HepG2 (cell line): ENCODE results near the gene MIDN. TPM values are rescaled to one million over a fixed set of nuclear protein-coding genes. Genes with fewer than 3 reads are reported as not detected.
A peak's percentile ranks its signal among the peaks of the same experiment; 100 is the strongest.

Experiments
- DMAP1 ChIP-seq: IDR thresholded peaks from 2 replicates; pipeline ENCODE4 v1.6.1; 2016
- GATAD2A ChIP-seq: IDR thresholded peaks from 2 replicates; pipeline ENCODE4 v1.6.1; 2016
- KAT8 ChIP-seq: IDR thresholded peaks from 2 replicates; pipeline ENCODE4 v1.6.1; 2016; ENCODE audit warnings: missing genetic modification reagents, missing compliant biosample characterization
- MED1 ChIP-seq: sonication (generic); formaldehyde crosslinking; IDR thresholded peaks from 2 replicates; pipeline ENCODE4 v1.4.0; 2020; ENCODE audit warnings: missing genetic modification reagents
- NCOA5 ChIP-seq: sonication (generic); formaldehyde crosslinking; IDR thresholded peaks from 2 replicates; pipeline ENCODE4 v1.4.0; 2020; ENCODE audit warnings: missing genetic modification reagents
- PAXIP1 ChIP-seq: sonication (generic); formaldehyde crosslinking; conservative IDR thresholded peaks from 2 replicates; pipeline ENCODE4 v1.4.0; 2020; ENCODE audit warnings: mild to moderate bottlenecking, missing genetic modification reagents, moderate library complexity
- POGZ ChIP-seq: sonication (generic); formaldehyde crosslinking; IDR thresholded peaks from 2 replicates; pipeline ENCODE4 v1.4.0; 2020; ENCODE audit warnings: mild to moderate bottlenecking, missing genetic modification reagents
- RBAK ChIP-seq: sonication (generic); formaldehyde crosslinking; IDR thresholded peaks from 2 replicates; pipeline ENCODE4 v1.5.1; 2020; ENCODE audit warnings: mild to moderate bottlenecking, missing genetic modification reagents
- SAFB2 ChIP-seq: sonication (generic); formaldehyde crosslinking; IDR thresholded peaks from 2 replicates; pipeline ENCODE4 v1.5.1; 2020; ENCODE audit warnings: missing genetic modification reagents, low read depth, mild to moderate bottlenecking, borderline replicate concordance
- SP2 ChIP-seq: sonication (generic); formaldehyde crosslinking; IDR thresholded peaks from 2 replicates; pipeline ENCODE4 v1.5.1; 2020; ENCODE audit warnings: mild to moderate bottlenecking, missing genetic modification reagents
- TFAP4 ChIP-seq: sonication (generic); IDR thresholded peaks from 2 replicates; pipeline ENCODE4 v1.6.1; 2016; ENCODE audit warnings: low read depth, borderline replicate concordance
- ZKSCAN1 ChIP-seq: fragments of 150-350 bp; IDR thresholded peaks from 2 replicates; pipeline ENCODE4 v1.6.1; 2014; ENCODE audit warnings: low read length
- ZNF710 ChIP-seq: sonication (generic); formaldehyde crosslinking; IDR thresholded peaks from 2 replicates; pipeline ENCODE4 v1.5.0; 2020; ENCODE audit warnings: mild to moderate bottlenecking, missing genetic modification reagents, borderline replicate concordance
- polyA plus RNA-seq, 8 experiments: library from polyadenylated mRNA; depleted of rRNA in 3 of 8; stranded (reverse) in 7 of 8; unstranded in 1 of 8; fragments of >200 nt; fragmentation: Illumina TruSeq in 4 of 8; extraction: Trizol in 4 of 8; gene quantifications; 2 replicates each; pipeline versions ENCODE4 v1.2.1 to v1.2.3, GENCODE V29; 2011 to 2016; ENCODE audit warnings: low read depth in 4 of 8, missing spikeins in 1 of 8, mixed read lengths in 1 of 8; ENCODE audit not compliant: insufficient read depth in 1 of 8
- total RNA-seq, 5 experiments: library from RNA; depleted of rRNA; stranded (reverse); fragments of >200 nt; fragmentation: Illumina TruSeq; extraction: Trizol; gene quantifications; 2 replicates each; pipeline ENCODE4 v1.2.3, GENCODE V29; 2016; ENCODE audit warnings: low read depth in 1 of 5
- TF ChIP-seq, protein P1 (sequence below): sonication (generic); formaldehyde crosslinking; IDR thresholded peaks from 2 replicates; pipeline ENCODE4 v1.4.0; 2020; ENCODE audit warnings: mild to moderate bottlenecking, missing genetic modification reagents
- TF ChIP-seq, protein P2 (sequence below): IDR thresholded peaks from 2 replicates; pipeline ENCODE4 v1.6.1; 2016; ENCODE audit warnings: missing compliant biosample characterization, missing genetic modification reagents, borderline replicate concordance

MIDN gene
- total and polyA plus RNA-seq, 2 of the 13 experiments (the other 11 are each of a cell fraction or from before 2014, with no cell fraction given) = 8.4 to 18.0 TPM

GRCh38 chr19:1205114-1206099, 43.0 kb upstream of the MIDN start, which contains the start of gene STK11 (continued):
- no peak for TF ChIP-seq ZKSCAN1
- peak; percentile 56 for TF ChIP-seq MED1 (CRISPR knock-in tag)
- peak; percentile 65; the same call in 1 of the 2 replicates for TF ChIP-seq POGZ
- TF ChIP-seq, protein P1, sequence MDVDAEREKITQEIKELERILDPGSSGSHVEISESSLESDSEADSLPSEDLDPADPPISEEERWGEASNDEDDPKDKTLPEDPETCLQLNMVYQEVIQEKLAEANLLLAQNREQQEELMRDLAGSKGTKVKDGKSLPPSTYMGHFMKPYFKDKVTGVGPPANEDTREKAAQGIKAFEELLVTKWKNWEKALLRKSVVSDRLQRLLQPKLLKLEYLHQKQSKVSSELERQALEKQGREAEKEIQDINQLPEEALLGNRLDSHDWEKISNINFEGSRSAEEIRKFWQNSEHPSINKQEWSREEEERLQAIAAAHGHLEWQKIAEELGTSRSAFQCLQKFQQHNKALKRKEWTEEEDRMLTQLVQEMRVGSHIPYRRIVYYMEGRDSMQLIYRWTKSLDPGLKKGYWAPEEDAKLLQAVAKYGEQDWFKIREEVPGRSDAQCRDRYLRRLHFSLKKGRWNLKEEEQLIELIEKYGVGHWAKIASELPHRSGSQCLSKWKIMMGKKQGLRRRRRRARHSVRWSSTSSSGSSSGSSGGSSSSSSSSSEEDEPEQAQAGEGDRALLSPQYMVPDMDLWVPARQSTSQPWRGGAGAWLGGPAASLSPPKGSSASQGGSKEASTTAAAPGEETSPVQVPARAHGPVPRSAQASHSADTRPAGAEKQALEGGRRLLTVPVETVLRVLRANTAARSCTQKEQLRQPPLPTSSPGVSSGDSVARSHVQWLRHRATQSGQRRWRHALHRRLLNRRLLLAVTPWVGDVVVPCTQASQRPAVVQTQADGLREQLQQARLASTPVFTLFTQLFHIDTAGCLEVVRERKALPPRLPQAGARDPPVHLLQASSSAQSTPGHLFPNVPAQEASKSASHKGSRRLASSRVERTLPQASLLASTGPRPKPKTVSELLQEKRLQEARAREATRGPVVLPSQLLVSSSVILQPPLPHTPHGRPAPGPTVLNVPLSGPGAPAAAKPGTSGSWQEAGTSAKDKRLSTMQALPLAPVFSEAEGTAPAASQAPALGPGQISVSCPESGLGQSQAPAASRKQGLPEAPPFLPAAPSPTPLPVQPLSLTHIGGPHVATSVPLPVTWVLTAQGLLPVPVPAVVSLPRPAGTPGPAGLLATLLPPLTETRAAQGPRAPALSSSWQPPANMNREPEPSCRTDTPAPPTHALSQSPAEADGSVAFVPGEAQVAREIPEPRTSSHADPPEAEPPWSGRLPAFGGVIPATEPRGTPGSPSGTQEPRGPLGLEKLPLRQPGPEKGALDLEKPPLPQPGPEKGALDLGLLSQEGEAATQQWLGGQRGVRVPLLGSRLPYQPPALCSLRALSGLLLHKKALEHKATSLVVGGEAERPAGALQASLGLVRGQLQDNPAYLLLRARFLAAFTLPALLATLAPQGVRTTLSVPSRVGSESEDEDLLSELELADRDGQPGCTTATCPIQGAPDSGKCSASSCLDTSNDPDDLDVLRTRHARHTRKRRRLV (CRISPR knock-in tag) = no peak
- peak; percentile 65 for TF ChIP-seq KAT8
- TF ChIP-seq, protein P2, sequence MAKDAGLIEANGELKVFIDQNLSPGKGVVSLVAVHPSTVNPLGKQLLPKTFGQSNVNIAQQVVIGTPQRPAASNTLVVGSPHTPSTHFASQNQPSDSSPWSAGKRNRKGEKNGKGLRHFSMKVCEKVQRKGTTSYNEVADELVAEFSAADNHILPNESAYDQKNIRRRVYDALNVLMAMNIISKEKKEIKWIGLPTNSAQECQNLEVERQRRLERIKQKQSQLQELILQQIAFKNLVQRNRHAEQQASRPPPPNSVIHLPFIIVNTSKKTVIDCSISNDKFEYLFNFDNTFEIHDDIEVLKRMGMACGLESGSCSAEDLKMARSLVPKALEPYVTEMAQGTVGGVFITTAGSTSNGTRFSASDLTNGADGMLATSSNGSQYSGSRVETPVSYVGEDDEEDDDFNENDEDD (CRISPR knock-in tag) = peak; percentile 70; the same call in 1 of the 2 replicates
- TF ChIP-seq PAXIP1 (CRISPR knock-in tag) = peak; percentile 87
- TF ChIP-seq DMAP1 (CRISPR knock-in tag) = peak; percentile 19; the same call in 1 of the 2 replicates
- TF ChIP-seq TFAP4 = peak; percentile 52; the same call in 1 of the 2 replicates
- TF ChIP-seq SP2 (CRISPR knock-in tag) = peak; percentile 98
- TF ChIP-seq GATAD2A (CRISPR knock-in tag) = peak; percentile 56
- TF ChIP-seq ZNF710 = peak; percentile 43; the same call in 1 of the 2 replicates
- no peak for TF ChIP-seq NCOA5 (CRISPR knock-in tag)
- TF ChIP-seq RBAK (CRISPR knock-in tag) = no peak
- no peak for TF ChIP-seq SAFB2 (CRISPR knock-in tag)
